ENCODE measurements around the gene PLD1.
"Not testable (repeated sequence)": the region's sequence is repeated elsewhere in the genome, so short reads cannot be mapped to it uniquely, and the experiment has no call there.

PLD1 gene

DNA sequence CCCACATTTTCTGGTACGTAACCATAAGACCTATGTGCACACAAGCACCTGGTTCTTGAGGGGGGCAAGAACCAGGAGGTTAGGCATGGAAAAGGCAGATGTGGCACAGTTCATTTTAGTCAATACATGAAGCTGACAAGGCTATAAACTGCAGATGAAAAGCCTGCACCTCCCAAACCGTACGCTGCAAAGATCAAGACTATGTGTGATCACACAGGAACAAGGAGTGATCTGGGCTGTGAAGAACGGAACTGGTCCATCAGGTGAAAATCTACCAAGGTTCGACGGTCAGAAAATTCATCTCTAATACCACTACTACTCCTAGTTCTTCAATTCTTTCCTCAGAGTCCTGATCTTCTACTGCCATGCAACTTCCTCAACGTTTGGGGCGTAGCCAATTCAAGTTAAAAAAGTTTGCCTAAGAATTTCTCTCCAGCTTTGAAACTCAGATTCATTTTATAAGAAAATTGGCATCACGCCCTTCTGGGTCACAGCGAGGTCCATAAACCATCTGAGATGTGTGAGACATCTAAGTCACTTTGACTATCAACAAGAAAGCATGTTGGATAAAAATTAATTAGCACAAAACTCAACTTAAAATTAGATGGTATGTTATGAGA lies 41.9 kb downstream of the PLD1 start:
- no peak for DNase-seq

DNA sequence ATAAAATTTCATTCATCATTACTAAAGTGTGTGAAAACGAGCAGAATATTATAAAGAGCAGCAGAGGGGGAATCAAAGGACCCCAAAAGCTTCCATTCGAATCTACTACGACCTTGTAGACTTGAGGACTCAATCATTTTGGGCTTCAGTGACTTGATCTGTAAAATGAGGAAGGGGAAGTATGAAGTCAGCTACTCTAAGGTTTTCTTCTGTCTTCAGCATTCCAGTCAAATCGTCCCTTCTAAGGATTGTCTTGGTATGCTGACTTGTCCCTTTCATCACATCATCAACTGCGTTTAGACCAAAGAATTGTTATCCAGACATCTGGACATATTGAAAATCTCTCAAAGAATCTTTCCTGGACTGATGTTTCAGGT lies 44.8 kb downstream of the PLD1 start:
- DNase-seq = no peak

DNA sequence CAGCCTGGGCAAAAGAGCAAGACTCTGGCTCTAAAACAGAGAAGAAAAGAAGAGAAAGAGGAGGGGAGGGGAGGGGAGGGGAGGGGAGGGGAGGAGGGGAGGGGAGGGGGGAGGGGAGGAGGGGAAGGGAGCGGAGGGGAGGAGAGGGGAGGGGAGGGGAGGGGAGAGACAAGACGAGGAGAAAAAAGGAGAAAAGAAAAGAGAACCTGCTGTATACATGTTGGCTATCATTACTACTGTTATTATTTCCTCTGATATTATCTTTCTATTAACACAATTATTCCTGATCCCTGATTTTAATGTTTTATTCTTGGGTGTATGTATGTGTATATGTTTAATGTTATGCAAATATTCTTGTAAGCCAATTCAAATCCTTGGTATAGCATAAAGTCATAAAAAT lies 46.9 kb downstream of the PLD1 start:
- DNase-seq = no peak

DNA sequence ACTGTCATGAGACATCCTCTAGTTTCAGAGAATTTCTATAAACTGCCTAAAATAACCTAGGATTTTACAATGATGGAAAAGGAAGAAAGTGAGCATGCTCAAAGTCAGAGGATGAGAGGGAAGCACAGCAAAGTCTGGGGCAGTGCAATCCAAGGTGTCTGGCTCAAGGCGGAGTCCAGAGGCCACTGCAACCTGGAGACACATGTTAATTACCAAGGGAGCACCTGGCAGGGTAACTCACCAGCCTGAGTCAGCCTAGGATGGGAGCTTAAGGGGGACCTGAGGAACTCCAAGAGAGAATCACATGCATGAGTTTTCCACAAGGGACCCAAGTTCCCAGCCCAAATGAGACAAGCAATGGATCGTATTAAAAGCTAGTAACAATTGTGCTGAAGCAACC lies 49.8 kb downstream of the PLD1 start:
- no peak for DNase-seq

DNA sequence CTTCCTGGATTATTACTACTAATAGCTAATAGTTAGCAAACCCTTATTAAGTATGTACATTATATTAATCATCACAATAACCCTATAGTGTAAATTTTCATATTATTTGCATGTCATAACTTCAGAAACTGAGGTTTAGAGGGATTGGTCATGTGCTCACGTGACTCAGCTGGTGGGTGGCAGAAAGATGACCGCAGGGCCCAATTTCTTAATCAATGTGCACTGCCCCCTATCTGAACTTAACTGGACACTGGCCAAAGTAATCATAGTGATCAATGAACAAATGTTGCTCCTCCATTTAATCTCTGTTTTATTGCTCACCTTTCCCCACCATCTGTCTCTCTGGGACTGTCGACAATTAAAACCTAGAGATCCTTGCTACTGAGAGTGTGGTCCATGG lies 52.2 kb downstream of the PLD1 start:
- DNase-seq = no peak

DNA sequence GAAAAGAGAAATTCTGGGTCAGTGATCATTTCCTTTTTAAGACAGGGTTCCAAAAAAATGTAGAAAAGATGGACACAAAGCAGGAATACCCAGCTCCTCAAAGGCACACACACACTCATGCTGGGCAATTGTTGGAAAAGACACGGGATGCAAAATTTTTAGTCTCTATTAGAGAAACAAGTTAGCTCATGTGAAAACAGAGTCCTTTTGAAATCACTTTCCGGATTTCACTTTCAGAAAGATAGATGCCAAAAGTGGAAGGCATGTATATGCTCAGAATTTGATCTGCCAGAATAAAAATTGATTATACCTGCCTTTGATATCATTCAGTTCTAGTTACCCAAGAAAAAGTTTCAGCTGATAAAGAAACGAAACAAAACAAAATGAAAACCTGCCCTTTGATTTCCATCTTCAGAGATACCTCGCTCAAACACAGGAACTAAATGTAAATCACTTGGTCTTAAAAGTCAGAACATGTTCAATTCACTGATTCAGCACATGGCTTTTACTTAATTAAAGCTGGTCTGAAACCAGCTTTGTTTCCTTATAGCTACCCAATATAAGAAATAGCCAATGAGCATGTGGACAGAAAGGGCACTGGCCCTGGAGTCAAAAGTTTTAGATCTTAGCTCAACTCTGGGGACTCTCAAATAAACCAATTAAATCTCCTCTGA lies 52.8 kb downstream of the PLD1 start:
- no peak for DNase-seq

DNA sequence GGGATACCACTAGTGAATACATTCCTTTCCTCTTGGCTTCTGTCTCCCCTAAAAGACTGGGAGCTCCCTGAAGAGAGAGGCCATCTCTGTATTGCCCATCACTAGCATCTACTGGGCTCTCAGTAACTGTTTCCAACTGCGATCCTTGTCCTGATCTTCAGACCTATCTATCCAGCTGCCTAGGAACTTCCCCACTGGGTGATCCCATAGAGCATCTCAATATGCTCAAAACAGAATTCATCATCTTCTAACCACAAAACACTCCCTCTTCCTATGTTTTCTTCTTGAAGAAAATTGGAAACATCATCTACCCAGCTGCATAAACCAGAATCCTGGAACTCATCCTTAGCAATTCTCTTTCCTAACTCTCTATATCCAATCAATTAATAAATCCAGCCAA lies 54.6 kb downstream of the PLD1 start:
- DNase-seq = no peak

DNA sequence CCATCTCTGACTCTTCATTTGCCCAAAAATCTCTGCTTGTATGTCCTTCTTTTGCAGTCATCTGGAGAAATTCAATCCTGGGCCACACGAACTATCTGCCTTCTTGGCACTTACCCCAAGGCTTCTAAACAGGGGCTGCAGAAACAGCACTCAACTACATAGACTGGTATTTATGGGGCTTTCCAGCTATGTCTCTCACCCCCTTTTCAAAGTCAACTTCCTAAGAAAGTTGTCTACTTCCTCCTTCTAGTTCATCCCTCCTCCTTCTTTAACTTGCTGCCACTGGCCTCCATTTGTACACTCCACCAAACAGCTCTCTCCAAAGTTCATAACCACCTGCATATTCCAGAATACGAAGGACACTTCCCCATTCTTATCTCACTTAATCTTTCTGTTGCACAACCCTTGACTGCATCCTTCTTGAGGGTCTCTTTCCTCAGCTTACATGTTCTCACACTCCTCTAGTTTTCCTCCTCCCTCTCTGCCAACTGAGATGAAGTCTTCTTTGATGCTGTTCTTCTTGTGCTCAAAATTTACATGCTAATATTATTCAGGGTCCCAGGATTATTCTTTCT lies 55.2 kb downstream of the PLD1 start:
- no peak for DNase-seq

DNA sequence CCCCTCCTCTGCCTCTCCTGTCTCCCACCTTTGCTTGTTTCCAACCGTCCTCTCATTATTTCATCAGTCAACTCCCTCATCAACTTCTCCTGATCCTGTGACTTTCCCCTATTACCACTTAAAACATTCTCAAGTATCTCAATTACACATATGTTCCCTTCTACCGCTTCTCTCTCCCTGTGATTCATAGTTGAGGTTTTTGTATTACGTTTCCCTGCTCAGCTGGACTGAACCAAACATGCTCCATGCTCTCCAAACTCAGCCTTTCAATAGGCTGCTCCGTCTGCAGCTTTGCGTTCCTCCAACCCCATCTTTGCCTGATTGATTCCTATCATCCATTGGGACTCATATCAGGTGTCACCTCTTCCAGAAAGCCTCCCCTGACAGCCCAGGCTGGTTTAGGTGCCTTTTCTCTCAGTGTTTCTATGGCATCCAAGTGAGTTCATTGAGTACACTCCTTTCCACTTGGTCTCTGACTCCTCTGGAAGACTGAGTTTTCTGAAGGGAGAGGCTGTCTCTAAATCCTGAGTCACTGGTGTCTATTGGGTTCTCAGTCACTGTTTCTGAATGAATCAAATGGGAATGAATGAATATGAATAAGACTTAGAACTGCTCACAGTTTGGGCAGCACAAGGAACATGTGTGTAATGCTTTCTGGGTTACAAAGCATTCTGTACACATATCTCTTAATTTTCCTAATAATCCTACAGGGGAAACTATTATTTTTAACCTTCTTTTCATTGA lies 56.4 kb downstream of the PLD1 start:
- DNase-seq = no peak

DNA sequence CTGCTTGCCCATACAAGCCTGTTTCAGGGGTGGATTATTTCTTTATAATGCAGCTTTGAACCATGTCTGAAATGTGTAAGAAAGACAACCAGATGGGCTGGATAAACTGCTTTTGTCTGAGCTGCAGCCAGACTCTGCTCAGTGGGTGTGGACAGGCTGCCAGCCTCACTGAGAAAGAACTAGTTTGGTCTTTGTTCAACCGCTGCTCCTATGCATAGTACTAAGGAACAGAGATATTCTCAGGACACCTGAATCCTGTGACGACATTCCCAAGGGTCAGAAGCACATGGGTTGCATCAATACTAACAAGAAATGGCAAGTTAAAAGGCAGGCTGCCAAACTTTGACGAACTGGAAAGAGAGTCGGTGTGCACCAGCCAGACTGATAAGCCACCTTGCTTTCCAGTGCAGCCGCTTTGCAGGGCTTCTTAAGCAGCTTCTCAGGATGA lies 57.2 kb downstream of the PLD1 start:
- DNase-seq = no peak

DNA sequence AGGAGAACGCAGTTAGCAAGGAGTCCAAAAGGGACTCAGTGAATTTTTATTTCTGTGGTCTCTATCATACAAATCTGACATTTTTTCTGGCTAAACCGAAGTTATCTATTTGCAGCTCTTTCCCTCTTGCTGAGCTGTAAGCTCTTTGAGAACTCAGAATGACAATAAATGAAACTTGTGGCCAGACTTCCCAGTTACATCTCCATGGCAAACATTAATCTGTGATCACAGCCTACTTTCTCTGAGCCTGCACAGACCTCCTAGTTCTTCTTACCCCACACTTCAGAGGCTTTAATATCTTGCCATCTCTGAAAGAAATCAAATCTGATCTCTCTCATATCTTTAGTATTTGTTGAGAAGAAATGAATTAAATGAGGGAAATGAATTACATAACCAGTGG lies 58.0 kb downstream of the PLD1 start:
- no peak for DNase-seq

DNA sequence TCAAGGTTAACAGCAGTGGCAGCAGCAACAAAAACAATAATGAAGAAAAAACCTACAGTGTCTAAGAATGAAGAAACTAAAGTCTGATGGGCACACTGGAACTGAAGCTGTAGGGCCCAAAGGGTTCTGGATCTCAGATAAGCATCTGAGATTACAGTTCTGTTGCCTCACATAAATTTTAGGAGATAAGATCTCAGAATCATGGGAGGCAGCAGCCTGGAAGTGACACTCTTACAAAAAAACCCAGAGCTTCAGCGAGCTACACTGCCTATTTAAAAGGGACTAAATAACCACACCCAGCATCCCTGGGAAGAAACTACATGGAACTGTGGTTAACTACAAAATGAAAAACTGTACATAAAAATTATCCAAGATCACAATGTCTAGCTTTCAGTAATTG lies 61.2 kb downstream of the PLD1 start:
- no peak for DNase-seq

DNA sequence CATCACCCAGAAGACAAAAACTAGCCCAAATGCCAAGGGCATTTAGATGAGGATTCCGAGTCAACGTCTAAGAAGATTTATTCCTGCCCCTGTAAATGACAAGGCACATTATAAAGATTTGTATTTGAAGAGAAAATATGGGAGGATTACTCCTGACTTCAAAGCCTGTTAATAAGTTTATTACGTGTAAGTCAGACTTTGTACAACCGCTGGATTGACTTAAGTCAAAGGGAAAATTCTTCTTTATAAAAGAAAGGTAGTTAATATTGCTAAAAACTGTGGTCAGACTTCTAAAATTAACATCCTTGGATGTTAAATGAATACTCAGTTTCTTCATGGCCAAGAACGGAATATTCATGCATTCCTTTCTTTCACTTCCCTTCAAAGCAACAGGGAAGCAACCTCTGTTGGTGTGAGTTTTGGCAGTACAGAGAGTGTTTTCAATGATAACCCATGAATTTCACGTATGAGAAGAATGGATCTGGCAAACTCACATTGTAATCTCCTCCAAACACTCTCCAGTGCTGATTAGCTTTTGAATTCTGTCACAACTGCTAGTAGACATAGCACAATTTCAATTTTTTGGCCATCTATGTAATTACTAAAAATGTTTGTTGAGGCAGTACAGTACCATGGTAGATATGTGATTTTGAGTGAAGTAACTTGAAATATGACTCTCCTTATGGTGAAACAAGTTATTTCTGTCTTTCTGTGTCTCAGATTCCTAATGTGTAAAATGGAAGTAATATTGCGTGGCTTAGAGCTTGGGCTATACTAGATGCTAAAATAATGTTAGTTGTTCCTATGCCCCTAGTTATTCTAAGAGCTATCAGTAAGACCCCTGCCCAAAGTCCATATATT lies 62.0 kb downstream of the PLD1 start:
- DNase-seq = no peak

DNA sequence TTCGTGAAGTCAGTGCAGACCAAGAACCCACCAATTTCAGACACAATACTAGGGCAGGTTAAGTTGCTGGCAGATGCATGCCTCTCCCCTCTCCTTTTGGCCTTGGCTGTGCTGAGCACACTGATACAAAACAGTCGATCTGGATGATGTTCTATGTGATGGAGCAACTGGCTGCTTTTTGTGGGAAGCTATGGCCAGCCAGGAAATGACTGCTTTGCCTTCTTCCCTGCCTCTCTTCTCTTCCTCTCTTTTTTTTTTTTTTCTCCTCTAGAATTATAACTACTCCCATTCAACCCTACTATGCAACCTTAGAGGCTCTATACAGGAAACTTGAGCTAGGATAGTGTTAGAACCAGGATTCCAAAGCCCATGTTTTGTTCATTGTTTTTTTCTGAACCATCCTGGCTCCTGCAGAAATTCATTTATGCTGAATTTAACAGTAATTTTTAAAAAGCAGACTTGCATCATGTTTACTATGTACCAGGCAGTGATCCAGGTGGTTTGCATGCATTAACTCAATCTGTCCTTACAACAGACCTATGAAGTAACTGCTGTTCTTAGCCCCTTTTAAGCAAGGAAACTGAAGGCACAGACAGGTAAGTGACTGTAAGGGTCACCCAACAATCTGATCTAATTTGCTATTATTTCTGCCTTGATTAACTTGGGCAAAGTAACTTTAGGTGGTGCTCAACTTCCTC lies 62.9 kb downstream of the PLD1 start:
- DNase-seq = no peak

DNA sequence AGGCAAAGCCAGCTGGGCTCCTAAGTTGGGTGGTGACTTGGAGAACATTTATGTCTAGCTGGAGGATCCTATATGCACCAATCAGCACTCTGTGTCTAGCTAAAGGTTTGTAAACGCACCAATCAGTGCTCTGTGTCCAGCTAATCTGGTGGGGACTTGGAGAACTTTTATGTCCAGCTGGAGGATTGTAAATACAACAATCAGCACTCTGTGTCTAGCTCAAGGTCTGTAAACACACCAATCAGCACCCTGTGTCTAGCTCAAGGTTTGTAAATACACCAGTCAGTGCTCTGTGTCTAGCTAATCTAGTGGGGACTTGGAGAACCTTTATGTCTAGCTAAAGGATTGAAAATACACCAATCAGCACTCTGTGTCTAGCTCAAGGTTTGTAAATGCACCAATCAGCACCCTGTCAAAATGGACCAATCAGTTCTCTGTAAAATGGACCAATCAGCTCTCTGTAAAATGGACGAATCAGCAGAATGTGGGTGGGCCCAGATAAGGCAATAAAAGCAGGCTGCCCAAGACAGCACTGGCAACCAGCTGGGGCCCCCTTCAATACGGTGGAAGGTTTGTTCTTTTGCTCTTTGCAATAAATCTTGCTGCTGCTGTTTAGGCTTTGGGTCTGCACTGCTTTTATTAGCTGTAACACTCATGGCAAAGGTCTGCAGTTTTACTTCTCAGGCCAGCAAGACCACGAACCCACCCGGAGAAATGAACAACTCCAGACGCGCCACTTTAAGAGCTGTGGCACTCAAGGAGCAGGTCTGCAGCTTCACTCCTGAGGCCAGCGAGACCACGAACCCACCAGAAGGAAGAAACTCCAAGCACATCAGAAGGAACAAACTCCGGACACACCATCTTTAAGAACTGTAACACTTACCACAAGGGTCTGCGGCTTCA lies 63.7 kb downstream of the PLD1 start:
- DNase-seq = not testable (repeated sequence)

DNA sequence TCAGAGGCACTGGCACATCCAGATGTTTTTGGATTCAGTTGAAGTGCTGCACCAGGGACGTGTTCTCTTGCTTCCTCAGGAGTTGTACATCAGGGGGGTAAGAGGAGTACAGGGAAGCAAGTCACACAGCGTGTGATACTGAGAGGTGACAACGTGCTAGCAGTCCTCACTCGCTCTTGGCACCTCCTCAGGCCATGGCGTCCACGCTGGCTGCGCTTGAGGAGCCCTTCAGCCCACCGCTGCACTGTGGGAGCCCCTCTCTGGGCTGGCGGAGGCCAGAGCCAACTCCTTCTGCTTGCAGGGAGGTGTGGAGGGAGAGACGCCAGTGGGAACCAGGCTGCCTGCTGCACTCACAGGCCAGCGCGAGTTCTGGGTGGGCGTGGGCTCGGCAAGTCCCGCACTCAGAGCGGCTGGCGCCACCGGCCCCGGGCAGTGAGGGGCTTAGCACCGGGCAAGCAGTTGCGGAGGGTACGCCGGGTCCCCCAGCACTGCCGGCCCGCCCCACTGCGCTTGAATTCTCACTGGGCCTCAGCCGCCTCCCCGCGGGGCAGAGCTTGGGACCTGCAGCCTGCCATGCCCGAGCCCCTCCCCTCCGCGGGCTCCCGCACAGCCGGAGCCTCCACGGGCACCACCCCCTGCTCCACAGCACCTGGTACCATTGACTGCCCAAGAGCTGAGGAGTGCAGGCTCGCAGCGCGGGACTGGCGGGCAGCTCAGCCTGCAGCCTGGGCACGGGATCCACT lies 64.5 kb downstream of the PLD1 start:
- no peak for DNase-seq

DNA sequence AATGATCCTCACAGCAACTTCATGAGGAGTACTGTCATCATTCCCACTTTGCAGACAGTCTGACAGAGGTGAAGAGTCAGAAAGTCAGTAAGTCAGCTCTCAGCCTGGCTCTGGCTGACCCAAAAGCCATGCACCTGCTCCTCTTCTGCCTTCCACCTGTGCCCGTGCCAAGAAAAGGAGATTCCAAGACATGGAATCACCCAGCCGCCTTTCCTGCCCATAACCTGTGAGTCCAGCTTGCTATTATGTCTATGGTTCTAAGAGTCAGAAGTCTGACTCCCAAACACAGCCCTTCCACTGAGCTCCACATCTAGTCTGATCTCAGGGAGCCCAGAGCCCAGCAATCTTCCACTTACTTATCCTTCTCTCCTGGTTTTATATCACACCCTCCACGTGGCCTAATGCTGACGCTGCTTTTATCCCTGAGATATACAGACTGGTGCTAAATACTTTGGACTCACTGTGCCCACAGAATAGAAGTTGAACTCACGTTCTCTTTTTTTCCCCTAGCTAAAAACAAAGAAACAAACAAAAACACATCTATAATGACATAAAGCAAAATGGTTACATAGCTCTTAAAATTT lies 66.0 kb downstream of the PLD1 start:
- no peak for DNase-seq

DNA sequence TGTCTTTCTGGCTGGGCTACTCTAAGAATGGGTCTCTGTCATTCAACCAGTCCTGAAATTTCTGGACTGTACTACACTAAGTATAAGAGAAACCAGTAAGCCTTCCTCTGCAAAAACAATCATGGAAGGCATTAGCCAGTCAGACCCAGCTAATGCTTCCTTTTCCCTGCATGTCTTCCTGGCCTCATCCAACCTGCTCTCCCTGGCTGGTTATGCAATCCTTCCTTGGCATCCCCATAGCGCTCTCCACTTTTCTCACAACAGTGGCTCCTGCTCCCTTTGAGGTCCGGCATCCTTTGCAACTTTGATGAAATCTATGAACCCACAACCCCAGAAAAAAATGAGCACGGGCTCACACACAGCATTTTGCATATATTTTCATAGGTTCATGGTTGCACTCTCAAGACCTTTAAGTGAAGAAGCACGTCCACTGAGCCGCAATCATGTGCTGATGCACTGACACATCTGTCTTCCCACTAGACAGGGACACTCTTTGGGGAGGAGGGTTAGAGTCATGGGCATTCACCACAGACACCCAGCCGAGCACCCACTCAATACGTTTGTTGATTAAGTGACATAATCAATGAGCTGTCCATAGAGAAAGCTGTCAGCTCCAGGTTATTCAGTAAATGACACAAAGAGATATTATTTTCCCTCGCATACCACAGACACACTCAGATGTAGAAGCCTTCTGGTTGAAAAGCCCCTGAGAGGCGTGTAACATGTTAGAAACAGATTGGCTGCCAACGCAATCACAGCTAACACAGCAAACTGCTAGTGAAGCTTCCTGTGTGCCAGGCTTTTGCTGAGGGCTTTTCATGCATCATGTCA lies 66.7 kb downstream of the PLD1 start:
- DNase-seq = no peak

DNA sequence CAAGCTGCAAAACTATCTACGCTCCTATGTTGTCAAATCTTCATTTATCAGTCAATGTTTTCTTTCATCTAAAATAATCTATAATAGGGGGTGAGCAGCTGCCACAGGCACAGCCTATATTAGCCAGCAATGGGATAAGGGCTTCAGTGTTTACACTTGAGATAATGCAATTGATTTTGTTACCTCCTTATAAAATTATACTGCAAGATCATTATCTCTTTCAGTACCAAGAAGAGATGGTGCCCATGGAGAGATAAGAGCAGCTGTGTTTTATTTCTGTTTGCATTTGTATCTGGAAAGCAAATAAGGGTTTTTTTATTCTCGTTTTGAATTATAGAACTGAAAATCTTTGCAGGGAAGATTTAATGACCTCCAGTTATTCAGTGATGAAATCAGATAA lies 68.9 kb downstream of the PLD1 start:
- DNase-seq = no peak

Measured in CD4-positive, alpha-beta T cell treated with Interleukin-17A for 1 hour (primary cell).